GM04504 (cell line): ENCODE measurements around the gene ZDHHC14.
A peak's percentile ranks its signal among the peaks of the same experiment; 100 is the strongest.
"Not testable (repeated sequence)": the region's sequence is repeated elsewhere in the genome, so short reads cannot be mapped to it uniquely, and the experiment has no call there.

Source experiments
- DNase-seq: peaks from one replicate; pipeline ENCODE4 v3.0.0-alpha.2; 2012; ENCODE audit warnings: low read depth

ZDHHC14 gene

GRCh38 chr6:157407646-157408045 is 26.7 kb downstream of the ZDHHC14 start:
- DNase-seq = no peak

GRCh38 chr6:157408427-157408826 is 27.4 kb downstream of the ZDHHC14 start:
- DNase-seq = not testable (repeated sequence)

- DNase-seq = no peak
Measured at GRCh38 chr6:157410045-157410444, 29.1 kb downstream of the ZDHHC14 start.

- DNase-seq = no peak
Measured at GRCh38 chr6:157411368-157411767, 30.4 kb downstream of the ZDHHC14 start.

GRCh38 chr6:157412791-157413190 is 31.8 kb downstream of the ZDHHC14 start:
- DNase-seq = no peak

- DNase-seq = no peak
Measured at GRCh38 chr6:157420497-157420896, 39.5 kb downstream of the ZDHHC14 start.

- DNase-seq = no peak
Measured at GRCh38 chr6:157424491-157425020, 43.6 kb downstream of the ZDHHC14 start.

- no peak for DNase-seq
Measured at GRCh38 chr6:157427969-157428368, 47.0 kb downstream of the ZDHHC14 start.

GRCh38 chr6:157428427-157429202 is 47.6 kb downstream of the ZDHHC14 start:
- DNase-seq = no peak

- DNase-seq = no peak
Measured at GRCh38 chr6:157429248-157429647, 48.3 kb downstream of the ZDHHC14 start.

- no peak for DNase-seq
Measured at GRCh38 chr6:157430834-157431233, 49.8 kb downstream of the ZDHHC14 start.

GRCh38 chr6:157432231-157432891 is 51.4 kb downstream of the ZDHHC14 start:
- no peak for DNase-seq

GRCh38 chr6:157432892-157433265 is 51.9 kb downstream of the ZDHHC14 start:
- no peak for DNase-seq

- no peak for DNase-seq
Measured at GRCh38 chr6:157433678-157434081, 52.7 kb downstream of the ZDHHC14 start.

- DNase-seq = no peak
Measured at GRCh38 chr6:157434349-157435033, 53.5 kb downstream of the ZDHHC14 start.

- no peak for DNase-seq
Measured at GRCh38 chr6:157436219-157436943, 55.4 kb downstream of the ZDHHC14 start.

GRCh38 chr6:157436944-157437336 is 56.0 kb downstream of the ZDHHC14 start:
- DNase-seq = no peak

GRCh38 chr6:157438611-157439111 is 57.7 kb downstream of the ZDHHC14 start:
- DNase-seq = no peak

GRCh38 chr6:157440171-157440570 is 59.2 kb downstream of the ZDHHC14 start:
- DNase-seq = no peak

- DNase-seq = no peak
Measured at GRCh38 chr6:157442291-157442690, 61.3 kb downstream of the ZDHHC14 start.

GRCh38 chr6:157443066-157443800 is 62.2 kb downstream of the ZDHHC14 start:
- peak; percentile 50 for DNase-seq
